LHCN-M2 (cell line): ENCODE data around the gene TSHZ2. TPM values are rescaled to one million over a fixed set of nuclear protein-coding genes. Genes with fewer than 3 reads are reported as not detected.
A peak's percentile ranks its signal among the peaks of the same experiment; 100 is the strongest.

Source experiments
- DNase-seq: peaks from one replicate; pipeline ENCODE4 v3.0.0-alpha.2; 2012; ENCODE audit warnings: low read depth
- total RNA-seq: library from RNA; depleted of rRNA; stranded (reverse); fragments of >200 nt; gene quantifications from 2 replicates; pipeline ENCODE4 v1.2.3, GENCODE V29; 2014

The TSHZ2 gene
- total RNA-seq, 1 experiment from 2014 or later = not detected

GRCh38 chr20:53161073-53161472 is 188.9 kb downstream of the TSHZ2 start:
- no peak for DNase-seq

- DNase-seq = no peak
These were observed 189.3 kb downstream of the TSHZ2 start for GRCh38 chr20:53161473-53161872.

DNA sequence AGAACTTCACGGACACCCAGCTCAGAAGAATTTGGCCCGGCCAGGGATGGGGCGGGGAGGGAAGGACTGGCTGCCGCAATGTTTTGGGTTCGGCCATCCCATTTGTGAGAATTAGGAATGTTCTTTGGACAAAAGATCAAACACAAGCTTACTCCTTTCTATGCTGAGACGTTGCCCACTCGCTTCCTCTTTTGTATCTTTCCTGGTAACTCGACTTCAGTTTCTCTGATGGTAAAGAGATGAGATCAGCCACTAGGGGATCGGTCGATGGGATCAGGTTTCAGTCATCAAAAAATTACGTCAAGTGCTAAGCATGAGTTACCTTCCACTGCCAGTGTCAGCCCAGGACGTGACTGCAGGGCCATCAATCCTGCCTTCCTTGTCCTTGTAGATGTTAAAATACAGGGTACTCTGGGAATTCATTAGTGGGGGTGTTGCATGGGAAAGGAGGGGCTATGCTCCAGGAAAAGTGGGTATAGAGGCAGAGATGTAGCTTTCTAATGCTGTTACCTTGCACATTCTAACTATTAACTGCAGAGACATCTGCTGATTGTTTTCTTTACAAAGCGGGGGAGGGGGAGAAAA is 190.2 kb downstream of the TSHZ2 start:
- peak; percentile 1 for DNase-seq

DNA sequence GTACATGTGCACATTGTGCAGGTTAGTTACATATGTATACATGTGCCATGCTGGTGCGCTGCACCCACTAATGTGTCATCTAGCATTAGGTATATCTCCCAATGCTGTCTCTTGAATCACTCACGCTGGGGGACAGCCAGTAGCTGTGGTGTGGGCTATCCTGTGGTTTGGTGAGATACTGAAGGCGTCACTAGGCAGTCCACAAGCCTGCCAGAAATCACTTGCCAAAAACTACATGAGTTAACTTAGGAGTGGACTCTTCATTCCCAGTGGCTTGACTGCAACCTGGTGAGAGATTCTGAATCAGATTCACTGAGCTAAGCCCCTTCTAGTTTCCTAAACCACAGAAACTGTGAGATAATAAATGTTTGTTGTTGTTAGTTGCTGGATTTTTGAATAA is 191.3 kb downstream of the TSHZ2 start:
- DNase-seq = peak; percentile 2

- DNase-seq = no peak
These were observed 191.9 kb downstream of the TSHZ2 start for GRCh38 chr20:53164072-53164471.

DNA sequence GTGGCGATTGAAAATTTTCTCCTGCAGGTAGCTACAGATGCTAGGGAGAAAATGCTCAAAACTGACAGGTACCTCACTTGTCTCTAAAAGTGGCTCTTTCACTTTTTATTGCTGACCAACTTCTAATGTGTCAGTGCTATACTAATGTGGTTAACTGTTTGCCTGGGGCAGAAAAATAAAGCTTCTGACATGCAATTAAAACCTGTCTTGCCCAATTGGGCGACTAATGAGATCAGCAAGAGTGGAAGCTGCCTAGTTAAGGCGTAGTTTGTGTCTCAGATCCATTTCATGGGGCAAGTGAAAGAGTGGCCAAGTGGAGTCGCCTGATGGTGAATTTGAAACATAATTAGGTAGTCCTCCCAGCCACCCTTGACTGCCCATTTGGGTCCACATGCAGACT is 193.3 kb downstream of the TSHZ2 start:
- DNase-seq = no peak

DNA sequence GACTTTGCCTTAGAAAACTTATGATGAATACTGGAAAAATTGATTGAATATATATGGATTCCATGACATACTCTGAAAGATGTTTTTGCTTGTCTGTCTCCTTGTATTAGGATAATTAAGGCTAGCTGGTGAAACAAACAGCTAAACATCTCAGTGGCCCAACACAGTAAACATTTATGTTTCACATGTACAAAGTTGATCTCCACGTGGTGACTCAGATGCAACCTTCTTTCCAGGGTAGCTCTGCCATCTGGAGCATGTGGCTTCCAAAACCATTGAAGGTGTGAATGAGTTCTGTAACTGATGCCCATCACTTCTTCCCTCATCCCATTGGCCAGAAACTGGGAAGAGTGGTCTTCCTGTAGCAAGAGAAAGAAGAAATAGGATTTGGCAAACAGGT is 196.3 kb downstream of the TSHZ2 start:
- DNase-seq = no peak

GRCh38 chr20:53170196-53170595 is 198.0 kb downstream of the TSHZ2 start:
- DNase-seq = no peak

DNA sequence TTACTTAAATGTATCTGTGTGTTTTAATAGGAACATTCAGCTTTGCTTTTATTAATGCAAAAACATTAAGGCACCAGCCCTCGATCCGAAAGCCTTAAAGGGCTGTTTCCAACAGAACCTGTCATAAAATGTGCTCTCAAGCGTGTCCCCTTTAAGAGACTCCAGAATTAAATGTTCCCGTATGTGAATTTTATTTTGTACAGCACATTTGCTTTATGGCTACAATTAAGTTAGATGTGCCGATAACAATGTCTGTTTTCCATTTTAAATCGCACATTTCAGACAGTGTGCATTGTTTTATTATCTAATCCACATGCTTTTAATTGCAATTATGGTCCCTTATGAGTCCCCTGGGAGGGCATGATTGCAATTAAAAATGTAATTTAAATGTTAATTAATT is 198.9 kb downstream of the TSHZ2 start:
- DNase-seq = no peak

DNA sequence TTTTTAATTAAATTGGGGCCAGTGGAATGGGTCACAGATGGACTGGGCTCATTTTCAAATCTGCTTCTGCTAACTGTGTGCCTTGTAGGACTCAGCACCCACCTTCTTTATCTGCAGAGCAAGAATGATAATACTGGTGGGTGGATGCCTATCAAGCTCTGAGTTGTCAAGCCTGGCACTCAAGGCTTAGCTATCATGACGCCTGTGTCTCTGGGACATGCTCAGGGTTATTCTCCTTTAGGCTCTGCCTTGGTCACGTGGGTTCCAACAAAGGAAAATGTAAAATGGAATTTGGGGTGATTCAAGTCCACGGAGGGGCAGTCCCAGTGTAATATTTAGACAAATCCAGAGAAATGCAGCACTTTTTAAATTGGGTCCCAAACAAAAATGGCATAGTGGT is 202.3 kb downstream of the TSHZ2 start:
- DNase-seq = no peak

DNA sequence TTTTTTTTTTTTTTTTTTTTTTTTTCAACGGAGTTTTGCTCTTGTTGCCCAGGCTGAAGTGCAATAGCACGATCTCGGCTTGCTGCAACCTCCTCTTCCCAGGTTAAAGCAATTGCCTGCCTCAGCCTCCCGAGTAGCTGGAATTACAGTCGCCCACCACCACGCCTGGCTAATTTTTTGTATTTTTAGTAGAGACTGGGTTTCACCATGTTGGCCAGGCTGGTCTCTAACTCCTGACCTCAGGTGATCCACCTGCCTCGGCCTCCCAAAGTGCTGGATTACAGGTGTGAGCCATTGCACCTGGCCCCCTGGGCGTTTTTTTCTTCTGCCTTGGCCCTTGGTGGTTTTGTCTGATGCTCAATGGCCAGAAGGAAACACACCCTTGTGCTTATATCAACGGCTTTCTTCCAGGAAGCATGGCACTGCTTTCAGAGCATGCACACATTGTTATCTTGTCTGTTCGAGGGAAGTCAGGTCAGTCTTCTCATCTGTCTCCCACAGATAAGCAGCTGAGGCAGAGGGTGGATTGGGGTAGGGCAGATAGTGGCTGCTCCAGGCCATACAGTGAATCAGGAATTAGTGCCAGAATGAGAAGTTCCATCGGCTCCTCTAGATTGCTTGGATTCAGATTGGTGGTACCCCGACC is 203.1 kb downstream of the TSHZ2 start:
- no peak for DNase-seq

GRCh38 chr20:53176134-53176533 is 204.0 kb downstream of the TSHZ2 start:
- DNase-seq = no peak

GRCh38 chr20:53177687-53178086 is 205.5 kb downstream of the TSHZ2 start:
- no peak for DNase-seq

GRCh38 chr20:53179749-53180148 is 207.6 kb downstream of the TSHZ2 start:
- no peak for DNase-seq

DNA sequence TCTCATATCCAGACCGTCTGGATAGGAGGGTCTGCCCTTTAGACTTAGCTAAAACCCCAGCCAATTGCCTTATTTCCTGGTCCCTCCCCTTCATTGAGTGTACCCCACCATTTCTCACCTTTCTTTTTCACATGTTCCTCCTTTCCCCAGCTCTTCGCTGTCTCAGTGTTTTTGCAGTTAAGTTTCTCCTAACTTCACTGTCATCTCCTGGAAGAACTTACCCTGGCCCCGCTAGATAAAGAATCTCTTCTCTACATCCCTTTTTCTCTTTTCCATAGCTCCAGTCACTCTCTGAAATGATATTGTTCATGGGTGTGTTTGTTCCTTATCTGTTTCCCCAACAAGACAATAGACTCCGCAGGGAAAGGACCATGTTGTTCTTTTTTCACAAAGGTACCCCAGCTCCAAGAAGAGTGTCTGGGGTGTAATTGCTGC is 208.8 kb downstream of the TSHZ2 start:
- no peak for DNase-seq

DNA sequence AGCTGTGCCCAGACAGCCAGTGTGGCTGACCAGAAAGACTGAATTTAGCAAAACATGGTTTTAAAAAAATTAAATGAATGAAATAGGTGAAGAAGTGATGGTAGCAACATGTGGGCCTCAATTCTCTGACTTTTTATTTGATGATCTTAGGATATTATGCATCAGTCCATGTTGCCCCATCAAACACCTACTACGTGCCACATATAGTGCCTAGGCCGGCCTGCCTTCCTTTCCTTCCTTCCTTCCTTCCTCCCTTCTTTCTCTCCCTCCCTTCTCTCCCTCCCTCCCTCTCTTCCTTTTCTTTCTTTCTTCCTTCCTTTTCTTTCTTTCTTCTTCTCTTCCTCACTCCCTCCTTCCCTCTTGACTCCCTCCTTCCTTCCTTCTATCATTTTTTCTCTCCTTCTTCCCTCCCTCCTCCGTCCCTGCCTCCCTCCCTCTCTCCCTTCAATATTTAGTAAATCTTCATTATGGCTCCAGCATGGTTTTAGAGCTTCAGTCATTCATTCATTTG is 209.8 kb downstream of the TSHZ2 start:
- DNase-seq = no peak

DNA sequence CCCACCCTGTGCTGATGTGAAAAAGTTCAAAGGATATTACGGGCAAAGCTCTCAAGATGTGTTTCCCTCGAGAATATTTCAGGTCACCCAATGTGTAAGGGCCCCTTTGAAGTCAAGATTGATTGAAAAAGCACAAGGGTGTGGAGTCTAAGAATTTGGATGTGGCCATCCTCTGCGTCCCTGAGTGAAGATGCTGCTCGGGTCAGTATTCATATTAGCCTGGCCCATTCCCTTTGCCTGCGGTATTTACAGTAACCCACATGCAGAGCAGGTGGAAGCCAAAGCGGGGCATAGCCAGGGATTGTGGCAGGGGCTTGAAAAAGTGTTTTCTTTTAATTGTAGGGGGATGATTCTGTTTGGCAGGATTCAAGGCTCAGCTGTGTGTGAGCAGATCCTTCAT is 211.0 kb downstream of the TSHZ2 start:
- no peak for DNase-seq

GRCh38 chr20:53186635-53187034 is 214.5 kb downstream of the TSHZ2 start:
- no peak for DNase-seq

DNA sequence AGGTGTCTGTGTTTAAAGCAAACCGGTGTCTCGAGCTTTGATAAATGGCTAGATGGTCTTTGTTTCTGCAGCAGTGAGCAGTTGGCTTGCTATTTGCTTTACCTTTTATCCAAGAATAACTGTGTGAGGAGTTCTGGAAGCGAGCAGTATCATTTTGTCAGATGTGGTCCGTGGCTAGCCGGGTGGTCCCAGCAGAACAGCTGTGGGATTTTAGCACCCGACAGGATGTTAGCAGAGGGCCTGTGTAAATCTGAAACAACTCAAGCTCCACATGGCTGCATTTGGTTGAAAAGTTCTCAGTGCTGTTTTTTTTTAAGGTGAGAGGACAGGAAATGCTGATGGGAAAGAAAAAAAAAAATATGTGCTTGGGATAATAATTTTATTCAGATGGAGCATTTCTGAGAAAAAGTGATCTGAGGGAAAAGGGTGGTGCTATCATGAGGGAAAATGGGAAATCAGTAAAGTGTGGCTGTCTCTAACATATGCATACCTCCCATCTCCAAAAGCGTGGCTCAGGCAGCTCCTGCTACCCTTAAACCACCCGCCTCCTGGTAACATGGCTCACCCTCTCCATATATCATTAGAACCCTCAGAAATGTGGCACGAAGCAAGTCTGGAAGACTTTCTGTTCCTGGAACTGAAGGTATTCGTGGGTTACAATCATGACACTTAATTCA is 215.4 kb downstream of the TSHZ2 start:
- no peak for DNase-seq

GRCh38 chr20:53190225-53190624 is 218.1 kb downstream of the TSHZ2 start:
- no peak for DNase-seq

DNA sequence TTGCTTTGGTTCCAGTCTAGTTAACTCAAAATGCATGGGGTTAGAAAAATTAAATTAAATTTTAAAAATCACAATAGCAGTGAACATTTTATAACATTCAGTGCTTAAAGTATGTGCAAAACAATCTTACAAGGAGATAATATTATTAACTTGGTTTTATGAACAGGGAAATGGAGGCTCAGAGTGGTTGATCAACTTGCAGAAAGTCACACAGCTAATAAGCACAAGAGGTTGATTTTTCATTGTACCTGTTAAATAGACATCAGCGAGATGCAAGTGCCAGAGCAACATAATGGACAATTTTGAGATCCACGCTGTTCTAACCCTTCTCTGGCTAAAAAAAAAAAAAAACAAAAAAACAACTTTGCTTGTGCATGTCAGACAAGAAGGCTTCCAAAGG is 219.8 kb downstream of the TSHZ2 start:
- DNase-seq = no peak

- no peak for DNase-seq
These were observed 222.4 kb downstream of the TSHZ2 start for GRCh38 chr20:53194306-53195290.
